ENCODE data around the gene TMEM11.

DNA sequence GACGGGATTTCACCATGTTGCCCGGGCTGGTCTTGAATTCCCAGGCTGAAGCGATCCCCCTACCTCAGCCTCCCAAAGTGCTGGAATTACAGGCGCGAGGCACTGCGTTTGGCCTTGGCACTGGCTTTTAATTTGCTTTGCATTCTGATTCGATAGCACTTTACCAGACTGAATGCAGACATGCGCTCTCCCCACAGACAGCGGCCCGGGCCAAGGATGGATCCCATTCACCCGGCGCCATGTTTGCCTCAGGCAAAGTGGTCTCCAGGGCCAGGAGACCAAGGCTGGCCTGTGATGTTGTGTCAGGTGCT is 45.5 kb downstream of the TMEM11 start:
- TF ChIP-seq CTCF (IDR thresholded peaks at IDR 0.05) (no peak), POLR2AphosphoS5 (IDR thresholded peaks at IDR 0.05) (no peak)
